Measurements from ENCODE around the gene SGIP1. TPM values are rescaled to one million over a fixed set of nuclear protein-coding genes. Genes with fewer than 3 reads are reported as not detected.
"Not testable (repeated sequence)": the region's sequence is repeated elsewhere in the genome, so short reads cannot be mapped to it uniquely, and the experiment has no call there.

SGIP1 gene
- total and polyA plus RNA-seq, 2 donors: 1.4 to 8.4 TPM

- Histone ChIP-seq H3K36me3 (ENCODE audit: insufficient read depth) (no peaks in the 10 kb centered on the region), H3K27ac (ENCODE audit: low read depth) (no peak overlapping the region), H3K4me1 (ENCODE audit: insufficient read depth) (no peaks in the 10 kb centered on the region), H3K4me3 (ENCODE audit: low read depth, low read length) (no peak overlapping the region)
- WGBS: 62% methylated on average over 4 of the region's 4 CpGs
- no peak for DNase-seq (ENCODE audit: extremely low spot score)
Measured at GRCh38 chr1:66778266-66778665, 244.3 kb downstream of the SGIP1 start.

- Histone ChIP-seq H3K4me1 (ENCODE audit: insufficient read depth) (no peaks in the 10 kb centered on the region), H3K36me3 (ENCODE audit: insufficient read depth) (no peaks in the 10 kb centered on the region), H3K27ac (ENCODE audit: low read depth) (no peak overlapping the region), H3K4me3 (ENCODE audit: low read depth, low read length) (no peak overlapping the region)
- WGBS: 75% methylated on average over 4 of the region's 4 CpGs
- DNase-seq (ENCODE audit: extremely low spot score): no peak
Measured at GRCh38 chr1:66778969-66779368, 245.0 kb downstream of the SGIP1 start.

GRCh38 chr1:66779475-66780078 is 245.6 kb downstream of the SGIP1 start:
- H3K4me1 ChIP-seq (ENCODE audit: insufficient read depth): no peaks in the 10 kb centered on the region
- DNase-seq (ENCODE audit: extremely low spot score): no peak
- no peak overlapping the region for H3K4me3 ChIP-seq (ENCODE audit: low read depth, low read length)
- H3K27ac ChIP-seq (ENCODE audit: low read depth): no peak overlapping the region
- no peaks in the 10 kb centered on the region for H3K36me3 ChIP-seq (ENCODE audit: insufficient read depth)
- WGBS: 79% methylated on average over 2 of the region's 2 CpGs

GRCh38 chr1:66785800-66786199 is 251.8 kb downstream of the SGIP1 start:
- not testable (repeated sequence) for H3K27ac ChIP-seq (ENCODE audit: low read depth); H3K4me3 ChIP-seq (ENCODE audit: low read depth, low read length); DNase-seq (ENCODE audit: extremely low spot score); H3K36me3 ChIP-seq (ENCODE audit: insufficient read depth); H3K4me1 ChIP-seq (ENCODE audit: insufficient read depth)
- WGBS: 50% methylated on average over 1 of the region's 2 CpGs

- no peak overlapping the region for H3K4me3 ChIP-seq (ENCODE audit: low read depth, low read length)
- DNase-seq (ENCODE audit: extremely low spot score): no peak
- 89% methylated on average over 4 of the region's 4 CpGs for WGBS
Measured at GRCh38 chr1:66787641-66788040, 253.7 kb downstream of the SGIP1 start.

GRCh38 chr1:66788231-66788939 is 254.4 kb downstream of the SGIP1 start:
- WGBS: 70% methylated on average over 6 of the region's 6 CpGs
- Histone ChIP-seq H3K36me3 (ENCODE audit: insufficient read depth) (no peaks in the 10 kb centered on the region), H3K4me1 (ENCODE audit: insufficient read depth) (no peaks in the 10 kb centered on the region), H3K4me3 (ENCODE audit: low read depth, low read length) (no peak overlapping the region), H3K27ac (ENCODE audit: low read depth) (no peak overlapping the region)
- no peak for DNase-seq (ENCODE audit: extremely low spot score)

More at GRCh38 chr1:66787641-66788040, 253.7 kb downstream of the SGIP1 start:
- H3K36me3 ChIP-seq (ENCODE audit: insufficient read depth): no peaks in the 10 kb centered on the region
- no peak overlapping the region for H3K27ac ChIP-seq (ENCODE audit: low read depth)
- no peaks in the 10 kb centered on the region for H3K4me1 ChIP-seq (ENCODE audit: insufficient read depth)

GRCh38 chr1:66791621-66792610 is 258.0 kb downstream of the SGIP1 start:
- Histone ChIP-seq H3K36me3 (ENCODE audit: insufficient read depth) (no peaks in the 10 kb centered on the region), H3K4me1 (ENCODE audit: insufficient read depth) (no peaks in the 10 kb centered on the region), H3K27ac (ENCODE audit: low read depth) (no peak overlapping the region), H3K4me3 (ENCODE audit: low read depth, low read length) (no peak overlapping the region)
- no peak for DNase-seq (ENCODE audit: extremely low spot score)
- WGBS: 88% methylated on average over 5 of the region's 5 CpGs

GRCh38 chr1:66795839-66796238 is 261.9 kb downstream of the SGIP1 start:
- not testable (repeated sequence) for DNase-seq (ENCODE audit: extremely low spot score); H3K4me3 ChIP-seq (ENCODE audit: low read depth, low read length); H3K4me1 ChIP-seq (ENCODE audit: insufficient read depth); H3K27ac ChIP-seq (ENCODE audit: low read depth); H3K36me3 ChIP-seq (ENCODE audit: insufficient read depth)
- 86% methylated on average over 2 of the region's 2 CpGs for WGBS

Small RNAs within 50 kb of the gene (small RNA-seq; reads per million reads assigned to genes)
- gene MIR3117: 0.15 reads per million

Other genes with a start within 250 kb of the SGIP1 start
- gene DYNLT5, start 218.3 kb downstream of the SGIP1 start, total RNA-seq: 6.8 TPM
- 1.3 TPM for gene DYNLT5, start 218.3 kb downstream of the SGIP1 start, polyA plus RNA-seq

All from urinary bladder (tissue), 4 donors.